B cell (primary cell): ENCODE data around the gene DOCK8. TPM values are rescaled to one million over a fixed set of nuclear protein-coding genes. Genes with fewer than 3 reads are reported as not detected.

ENCODE experiments used
- ATAC-seq: fragments of 200-7000 bp; cut with Tn5 transposase; one replicate; pipeline ENCODE4 v1.10.0; 2021; ENCODE audit warnings: low read depth, mild to moderate bottlenecking, moderate number of reproducible peaks, moderate library complexity
- CTCF ChIA-PET: fragments of 350-600 bp; sonication (Branson Sonifier 250); formaldehyde crosslinking; loops from one replicate; lab custom pipeline; 2021; ENCODE audit warnings: antibody characterized with exemption, inconsistent platforms; lab: Charles Lee
- POLR2A ChIA-PET: fragments of 350-600 bp; sonication (Branson Sonifier 250); formaldehyde crosslinking; loops from one replicate; lab custom pipeline; 2021; ENCODE audit warnings: antibody characterized with exemption; lab: Charles Lee
- DNase-seq: peaks from one replicate; pipeline ENCODE4 v3.0.0; 2013
- H2AFZ ChIP-seq: 2 replicates; pipeline ENCODE4 v1.6.1; 2012; ENCODE audit warnings: mild to moderate bottlenecking, low read depth, low read length; ENCODE audit not compliant: insufficient read depth, poor library complexity, severe bottlenecking
- H3K27ac ChIP-seq, 2 donors: 1 replicate in 1 of 2; 2 replicates in 1 of 2; pipeline ENCODE4 v1.5.1; 2012 to 2013; ENCODE audit warnings: low read length in 2 of 2, mild to moderate bottlenecking in 2 of 2, moderate library complexity in 1 of 2
- H3K27me3 ChIP-seq, 4 experiments: fragments of 200-600 bp in 1 of 4; sonication (generic) in 1 of 4; replicated peaks in 1 of 4; 1 replicate in 2 of 4; 2 replicates in 2 of 4; pipeline versions ENCODE4 v1.6.1 to v1.7.0; 2013 to 2016; ENCODE audit warnings: low read length in 3 of 4, mild to moderate bottlenecking in 2 of 4, mixed read lengths in 1 of 4, moderate library complexity in 1 of 4; ENCODE audit not compliant: insufficient read depth in 4 of 4, control insufficient read depth in 3 of 4; ENCODE audit errors: control extremely low read depth in 1 of 4
- H3K36me3 ChIP-seq, 2 experiments: replicated peaks in 1 of 2; 1 replicate in 1 of 2; 2 replicates in 1 of 2; pipeline versions ENCODE4 v1.6.1 to v1.7.1; 2013; ENCODE audit warnings: low read length in 1 of 2; ENCODE audit not compliant: insufficient read depth in 2 of 2, control insufficient read depth in 1 of 2; ENCODE audit errors: control extremely low read depth in 1 of 2, extremely low read depth in 1 of 2
- H3K4me1 ChIP-seq, 2 donors: fragments of 200-600 bp in 1 of 2; sonication (generic) in 1 of 2; 1 replicate in 1 of 2; 2 replicates in 1 of 2; pipeline versions ENCODE4 v1.5.1 to v1.6.1; 2013 to 2017; ENCODE audit warnings: low read length in 2 of 2; ENCODE audit not compliant: control insufficient read depth in 2 of 2, insufficient read depth in 2 of 2
- H3K4me2 ChIP-seq: replicated peaks from 2 replicates; pipeline ENCODE3; 2012; ENCODE audit warnings: mild to moderate bottlenecking, low read depth, low read length; ENCODE audit not compliant: poor library complexity, severe bottlenecking
- H3K4me3 ChIP-seq, 5 experiments: fragments of 200-600 bp in 1 of 5; sonication (generic) in 1 of 5; 1 replicate in 3 of 5; 2 replicates in 2 of 5; pipeline versions ENCODE4 v1.5.1 to v1.7.0; 2011 to 2016; ENCODE audit warnings: low read length in 4 of 5, mild to moderate bottlenecking in 4 of 5, low read depth in 2 of 5, control low read depth in 1 of 5, moderate library complexity in 1 of 5; ENCODE audit not compliant: insufficient read depth in 1 of 5; ENCODE audit errors: control extremely low read depth in 1 of 5, extremely low read depth in 1 of 5
- H3K79me2 ChIP-seq: fragments of 200-600 bp; sonication (generic); one replicate; pipeline ENCODE4 v1.6.0; 2016; ENCODE audit warnings: low read length; ENCODE audit not compliant: control insufficient read depth, insufficient read depth
- H3K9ac ChIP-seq: fragments of 200-600 bp; sonication (generic); 2 replicates; pipeline ENCODE4 v1.6.1; 2017; ENCODE audit warnings: mild to moderate bottlenecking, low read length, moderate library complexity
- H3K9me3 ChIP-seq, 3 donors: one replicate each; pipeline versions ENCODE4 v1.6.1 to v1.7.1; 2013; ENCODE audit warnings: low read length in 2 of 3; ENCODE audit not compliant: control insufficient read depth in 2 of 3, insufficient read depth in 1 of 3; ENCODE audit errors: control extremely low read depth in 1 of 3
- H4K20me1 ChIP-seq: 2 replicates; pipeline ENCODE4 v1.6.0; 2012; ENCODE audit warnings: mild to moderate bottlenecking, low read length; ENCODE audit not compliant: insufficient read depth, control insufficient read depth, poor library complexity, severe bottlenecking
- H3K27ac Mint-ChIP-seq: one replicate; pipeline ENCODE4 v1.8.0; 2021; ENCODE audit warnings: mixed read lengths
- H3K27me3 Mint-ChIP-seq: one replicate; pipeline ENCODE4 v1.8.0; 2021; ENCODE audit warnings: mixed read lengths
- H3K4me1 Mint-ChIP-seq: one replicate; pipeline ENCODE4 v1.8.0; 2021; ENCODE audit warnings: mixed read lengths
- H3K4me3 Mint-ChIP-seq: one replicate; pipeline ENCODE4 v1.8.0; 2021; ENCODE audit warnings: mixed read lengths
- H3K9me3 Mint-ChIP-seq: one replicate; pipeline ENCODE4 v1.8.0; 2022; ENCODE audit warnings: mixed read lengths; ENCODE audit not compliant: insufficient read depth
- CTCF ChIP-seq: fragments of 200-600 bp; IDR thresholded peaks from one replicate; pipeline ENCODE4 v1.8.0; 2022; ENCODE audit warnings: antibody characterized with exemption, mild to moderate bottlenecking
- EZH2 ChIP-seq: IDR thresholded peaks from 2 replicates; pipeline ENCODE4 v1.6.1; 2012; ENCODE audit warnings: borderline replicate concordance, low read depth, mild to moderate bottlenecking, moderate library complexity, low read length; ENCODE audit not compliant: insufficient read depth, poor library complexity, severe bottlenecking
- WGBS: methylation state at CpG from one replicate; pipeline ENCODE4 v1.1.5; 2013; ENCODE audit warnings: missing lambda C conversion rate; ENCODE audit not compliant: insufficient coverage; 5-methylcytosine and 5-hydroxymethylcytosine counted together
- intact Hi-C: fragments of 100-400 bp; cut with micrococcal nuclease; formaldehyde crosslinking; loops from one replicate; pipeline ENCODE4 v1.10.0; 2022
- polyA plus RNA-seq: library from polyadenylated mRNA; depleted of rRNA; stranded (reverse); fragments of >200 nt; gene quantifications from 2 replicates; pipeline ENCODE4 v1.2.3, GENCODE V29; 2012
- total RNA-seq, 2 donors: library from RNA; stranded (reverse); fragments of 120-200 nt in 1 of 2; gene quantifications; 1 replicate in 1 of 2; 2 replicates in 1 of 2; pipeline versions ENCODE4 v1.2.3 to v1.2.4, GENCODE V29; 2013 to 2022

The DOCK8 gene
- total and polyA plus RNA-seq, 2 donors (not counting 1 experiment from before 2014, with no cell fraction given), result 47.6 to 288 TPM

GRCh38 chr9:237858-238345, 23.2 kb downstream of the DOCK8 start:
- Mint-ChIP-seq H3K4me3 (no peak overlapping the region), H3K9me3 (no peaks in the 10 kb centered on the region), H3K27me3 (no peaks in the 10 kb centered on the region), H3K4me1 (peaks cover 21% of the 10 kb centered on the region), H3K27ac (no peak overlapping the region)
- POLR2A ChIA-PET, result no interaction called here
- intact Hi-C loops, result no loop called here
- DNase-seq (no peak), ATAC-seq (no peak)
- H3K4me1 ChIP-seq, result no peaks in the 10 kb centered on the region
- H3K27me3 ChIP-seq, result no peaks in the 10 kb centered on the region
- H3K4me2 ChIP-seq, result no peak overlapping the region
- no peak for TF ChIP-seq EZH2
- no peak for TF ChIP-seq CTCF
- CTCF ChIA-PET, result no interaction called here
- peaks cover 24% of the 10 kb centered on the region for H3K79me2 ChIP-seq
- no peak overlapping the region for H3K4me3 ChIP-seq
- H3K36me3 ChIP-seq, result peaks cover 3 to 10% of the 10 kb centered on the region in 2 experiments
- WGBS, result no CpG with 5 or more reads among the region's 4 CpGs
- peaks cover 0 to 6% (median 0%) of the 10 kb centered on the region in 3 donors for H3K9me3 ChIP-seq
- no peak overlapping the region for H2AFZ ChIP-seq
- no peak overlapping the region for H3K9ac ChIP-seq
- no peaks in the 10 kb centered on the region for H4K20me1 ChIP-seq
- no peak overlapping the region for H3K27ac ChIP-seq

- Mint-ChIP-seq H3K27me3 (no peaks in the 10 kb centered on the region), H3K27ac (no peak overlapping the region), H3K9me3 (no peaks in the 10 kb centered on the region), H3K4me3 (no peak overlapping the region), H3K4me1 (peaks cover 14% of the 10 kb centered on the region)
- no peak for ATAC-seq
- WGBS, result 100% methylated on average over 1 of the region's 5 CpGs
- CTCF ChIA-PET, result no interaction called here
- H4K20me1 ChIP-seq, result no peaks in the 10 kb centered on the region
- POLR2A ChIA-PET, result no interaction called here
- H3K4me1 ChIP-seq, result no peaks in the 10 kb centered on the region
- H3K27ac ChIP-seq, result no peak overlapping the region
- no peak overlapping the region for H3K4me3 ChIP-seq
- H2AFZ ChIP-seq, result no peak overlapping the region
- H3K9me3 ChIP-seq, result no peaks in the 10 kb centered on the region
- no peaks in the 10 kb centered on the region for H3K36me3 ChIP-seq
- H3K79me2 ChIP-seq, result peaks cover 31% of the 10 kb centered on the region
- H3K9ac ChIP-seq, result no peak overlapping the region
- intact Hi-C loops, result no loop called here
- H3K4me2 ChIP-seq, result no peak overlapping the region
- no peaks in the 10 kb centered on the region for H3K27me3 ChIP-seq
- DNase-seq, result no peak
- TF ChIP-seq EZH2 (no peak), CTCF (no peak)
Observed at GRCh38 chr9:242461-243080, 27.9 kb downstream of the DOCK8 start.
